Measurements from ENCODE around the gene ITGB5.

ITGB5 gene

GRCh38 chr3:124779751-124780191 is 107.4 kb downstream of the ITGB5 start:
- TF ChIP-seq CTCF (IDR thresholded peaks at IDR 0.05; ENCODE audit: low read depth, low read length), result no peak
- no peak for DNase-seq (ENCODE audit: extremely low read depth, low read depth)

GRCh38 chr3:124779116-124779515 is 108.0 kb downstream of the ITGB5 start:
- TF ChIP-seq CTCF (IDR thresholded peaks at IDR 0.05; ENCODE audit: low read depth, low read length), result no peak
- no peak for DNase-seq (ENCODE audit: extremely low read depth, low read depth)

- DNase-seq (ENCODE audit: extremely low read depth, low read depth), result no peak
- TF ChIP-seq CTCF (IDR thresholded peaks at IDR 0.05; ENCODE audit: low read depth, low read length), result no peak
These were observed 109.2 kb downstream of the ITGB5 start for GRCh38 chr3:124777762-124778470.

- DNase-seq (ENCODE audit: extremely low read depth, low read depth), result no peak
- no peak for TF ChIP-seq CTCF (IDR thresholded peaks at IDR 0.05; ENCODE audit: low read depth, low read length)
These were observed 110.3 kb downstream of the ITGB5 start for GRCh38 chr3:124776856-124777255.

- TF ChIP-seq CTCF (IDR thresholded peaks at IDR 0.05; ENCODE audit: low read depth, low read length), result no peak
- no peak for DNase-seq (ENCODE audit: extremely low read depth, low read depth)
These were observed 111.3 kb downstream of the ITGB5 start for GRCh38 chr3:124775877-124776276.

GRCh38 chr3:124774841-124775402 is 112.2 kb downstream of the ITGB5 start:
- no peak for DNase-seq (ENCODE audit: extremely low read depth, low read depth)
- TF ChIP-seq CTCF (IDR thresholded peaks at IDR 0.05; ENCODE audit: low read depth, low read length), result no peak

- no peak for TF ChIP-seq CTCF (IDR thresholded peaks at IDR 0.05; ENCODE audit: low read depth, low read length)
- DNase-seq (ENCODE audit: extremely low read depth, low read depth), result no peak
These were observed 112.8 kb downstream of the ITGB5 start for GRCh38 chr3:124774327-124774718.
